GM19240 (cell line): ENCODE measurements around the gene MED12.

ENCODE experiments used
- DNase-seq: peaks from one replicate; pipeline ENCODE4 v3.0.0; 2011; ENCODE audit warnings: low spot score; ENCODE audit not compliant: insufficient read length

Gene MED12

GRCh38 chrX:71191248-71191647, 72.9 kb downstream of the MED12 start:
- no peak for DNase-seq
